NCI-H1105 treated with DMSO at 0.1 percent for 48 hours (cell line): Measurements from ENCODE around the gene SMARCA4.
"Not testable (repeated sequence)": the region's sequence is repeated elsewhere in the genome, so short reads cannot be mapped to it uniquely, and the experiment has no call there.

Source experiments
- DNase-seq: peaks from one replicate; lab custom pipeline; 2025; lab: John Stamatoyannopoulos, UW

The SMARCA4 gene

GRCh38 chr19:10928563-10929401 lies 32.0 kb upstream of the SMARCA4 start, which contains the start of the genes TIMM29 and YIPF2:
TIMM29 (plus strand) TSS chr19:10928811; CDS start chr19:10928823, 12 bp downstream.
YIPF2 (minus strand) TSS chr19:10928639; CDS start chr19:10928410, 229 bp downstream.
- DNase-seq = peak; percentile 99

- no peak for DNase-seq
Measured at GRCh38 chr19:10929402-10929794, 31.4 kb upstream of the SMARCA4 start.

- DNase-seq = no peak
Measured at GRCh38 chr19:10935371-10936059, 25.3 kb upstream of the SMARCA4 start.

GRCh38 chr19:10936661-10937084 lies 24.2 kb upstream of the SMARCA4 start:
- DNase-seq = peak; percentile 90

- not testable (repeated sequence) for DNase-seq
Measured at GRCh38 chr19:10941649-10942048, 19.2 kb upstream of the SMARCA4 start.

GRCh38 chr19:10943412-10943811 lies 17.4 kb upstream of the SMARCA4 start:
- not testable (repeated sequence) for DNase-seq

- DNase-seq = no peak
Measured at GRCh38 chr19:10945264-10945663, 15.6 kb upstream of the SMARCA4 start.

- no peak for DNase-seq
Measured at GRCh38 chr19:10946958-10947657, 13.7 kb upstream of the SMARCA4 start.

- no peak for DNase-seq
Measured at GRCh38 chr19:10952809-10953208, 8.0 kb upstream of the SMARCA4 start.

- DNase-seq = not testable (repeated sequence)
Measured at GRCh38 chr19:10959277-10959968, 1.4 kb upstream of the SMARCA4 start.

- peak; percentile 67 for DNase-seq
Measured at GRCh38 chr19:10961073-10961860, 437 bp downstream of the SMARCA4 start.

GRCh38 chr19:10962863-10963262 lies 2.0 kb downstream of the SMARCA4 start:
- DNase-seq = no peak

- no peak for DNase-seq
Measured at GRCh38 chr19:10963865-10964264, 3.0 kb downstream of the SMARCA4 start.

- no peak for DNase-seq
Measured at GRCh38 chr19:10964903-10965302, 4.1 kb downstream of the SMARCA4 start.

GRCh38 chr19:10965398-10965797 lies 4.6 kb downstream of the SMARCA4 start:
- no peak for DNase-seq

- DNase-seq = no peak
Measured at GRCh38 chr19:10966809-10967208, 6.0 kb downstream of the SMARCA4 start.

- DNase-seq = peak; percentile 80
Measured at GRCh38 chr19:10968527-10969135, 7.8 kb downstream of the SMARCA4 start.

- DNase-seq = no peak
Measured at GRCh38 chr19:10971107-10971726, 10.4 kb downstream of the SMARCA4 start.

GRCh38 chr19:10975374-10976130 lies 14.7 kb downstream of the SMARCA4 start:
- no peak for DNase-seq
